A673 (cell line): ENCODE results near the gene MYO19.

Experiments
- CTCF ChIP-seq: fragments of 300-800, 200-600 bp; sonication (generic); conservative IDR thresholded peaks from 2 replicates; pipeline ENCODE4 v1.5.1; 2017; ENCODE audit warnings: low read depth, mild to moderate bottlenecking, antibody characterized with exemption, low read length, moderate library complexity, mixed read lengths
- EZH2 ChIP-seq: fragments of 200-600 bp; sonication (generic); IDR thresholded peaks from 2 replicates; pipeline ENCODE4 v1.6.1; 2017; ENCODE audit warnings: borderline replicate concordance, low read depth, mild to moderate bottlenecking, mixed read lengths, antibody characterized with exemption, low read length; ENCODE audit not compliant: poor library complexity, severe bottlenecking

GRCh38 chr17:36463916-36464764 lies 70.5 kb downstream of the MYO19 start:
- TF ChIP-seq EZH2 (no peak), CTCF (no peak)
